NCI-H446 treated with DMSO at 0.1 percent for 48 hours (cell line): Measurements from ENCODE around the gene ADSL.

Experiments used
- DNase-seq: peaks from one replicate; lab custom pipeline; 2025; lab: John Stamatoyannopoulos, UW

ADSL gene

GRCh38 chr22:40405178-40406062 is 59.1 kb downstream of the ADSL start:
- DNase-seq, result no peak

- no peak for DNase-seq
Observed at GRCh38 chr22:40406063-40406890, 60.0 kb downstream of the ADSL start.

DNA sequence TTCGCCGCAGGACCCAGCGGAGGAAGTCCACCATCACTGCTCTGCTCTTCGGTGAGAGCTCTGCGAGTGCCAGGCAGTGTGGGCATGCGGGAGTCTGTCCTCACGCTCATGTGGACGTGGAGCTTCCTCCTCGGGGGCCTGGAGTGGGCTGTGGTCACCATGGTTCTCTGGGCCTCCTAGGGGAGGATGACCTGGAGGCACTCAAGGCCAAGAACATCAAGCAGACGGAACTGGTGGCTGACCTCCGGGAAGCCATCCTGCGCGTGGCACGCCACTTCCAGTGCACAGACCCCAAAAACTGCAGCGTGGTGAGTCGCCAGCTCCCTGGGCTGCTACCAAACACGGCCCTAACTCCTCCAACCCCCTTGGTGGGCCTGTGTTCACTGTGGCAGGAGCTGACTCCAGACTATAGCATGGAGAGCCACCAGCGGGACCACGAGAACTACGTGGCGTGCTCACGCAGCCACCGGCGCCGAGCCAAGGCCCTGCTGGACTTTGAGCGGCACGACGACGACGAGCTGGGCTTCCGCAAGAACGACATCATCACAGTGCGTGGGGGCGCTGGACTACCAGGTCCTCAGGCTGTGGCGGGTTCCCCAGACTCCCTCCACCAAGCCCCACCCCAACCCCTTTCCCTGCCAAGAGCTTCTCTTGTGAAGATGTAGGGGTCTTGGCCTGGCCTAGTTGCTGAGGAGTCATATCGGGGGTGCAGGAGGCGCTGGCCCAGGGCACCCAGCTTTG is 60.9 kb downstream of the ADSL start:
- DNase-seq, result no peak

- DNase-seq, result no peak
Observed at GRCh38 chr22:40407831-40408717, 61.8 kb downstream of the ADSL start.

DNA sequence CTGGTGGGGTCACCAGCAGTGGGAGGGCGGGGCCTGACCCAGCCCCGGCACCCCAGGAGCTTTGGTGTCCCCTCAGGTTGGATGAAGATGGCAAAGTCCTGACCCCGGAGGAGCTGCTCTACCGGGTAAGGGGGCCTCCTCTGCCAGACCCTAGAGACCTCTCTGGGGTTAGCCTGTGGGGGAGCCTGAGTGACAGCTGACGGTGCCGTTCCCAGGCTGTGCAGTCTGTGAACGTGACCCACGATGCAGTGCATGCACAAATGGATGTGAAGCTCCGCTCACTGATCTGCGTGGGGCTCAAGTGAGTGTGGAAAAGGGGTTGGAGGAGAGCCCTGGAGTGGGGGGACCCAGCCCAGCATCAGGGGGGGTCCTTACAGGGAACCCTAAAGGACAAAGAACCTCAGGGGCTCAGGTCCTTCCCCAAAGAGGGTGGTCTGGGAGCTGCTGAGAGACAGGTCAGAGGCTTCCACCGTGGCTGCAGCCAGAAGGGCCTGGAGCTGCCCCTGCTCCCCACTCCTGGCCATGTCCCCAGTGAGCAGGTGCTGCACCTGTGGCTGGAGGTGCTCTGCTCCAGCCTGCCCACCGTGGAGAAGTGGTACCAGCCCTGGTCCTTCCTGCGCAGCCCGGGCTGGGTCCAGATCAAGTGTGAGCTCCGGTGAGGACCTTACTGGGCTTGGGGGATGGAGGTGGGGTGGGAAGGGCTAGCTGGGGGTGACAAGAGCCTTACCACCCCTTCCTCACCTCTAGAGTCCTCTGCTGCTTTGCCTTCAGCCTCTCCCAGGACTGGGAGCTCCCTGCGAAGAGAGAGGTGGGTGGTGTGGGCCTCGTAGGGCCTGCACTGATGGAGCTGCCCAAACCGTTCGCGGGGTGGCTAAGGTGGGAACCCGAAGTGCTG is 62.7 kb downstream of the ADSL start:
- DNase-seq, result no peak

DNA sequence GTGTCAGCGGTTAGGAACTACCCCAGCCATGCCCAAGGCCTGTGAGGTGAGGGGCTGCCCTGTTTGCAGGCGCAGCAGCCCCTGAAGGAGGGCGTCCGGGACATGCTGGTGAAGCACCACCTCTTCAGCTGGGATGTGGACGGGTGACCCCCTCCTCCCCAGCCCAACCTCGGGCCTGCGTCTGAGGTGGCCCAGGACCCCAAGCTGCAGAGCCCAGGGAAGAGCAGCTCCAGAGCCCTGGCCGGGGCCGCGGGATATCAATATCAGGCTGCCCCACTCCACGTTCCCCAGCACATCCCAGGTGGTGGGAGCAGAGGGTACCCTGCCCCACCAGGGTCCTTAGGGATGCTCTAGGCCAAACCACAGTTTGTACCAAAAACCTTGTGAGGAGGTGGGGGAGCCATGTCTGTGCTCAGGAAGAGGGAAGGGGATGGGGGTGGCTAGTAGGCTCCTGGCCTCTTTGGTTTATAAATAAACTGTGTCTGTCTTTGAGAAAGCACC is 63.4 kb downstream of the ADSL start:
- DNase-seq, result no peak

GRCh38 chr22:40410272-40410671 is 64.0 kb downstream of the ADSL start:
- DNase-seq, result no peak

- no peak for DNase-seq
Observed at GRCh38 chr22:40410731-40411505, 64.6 kb downstream of the ADSL start.

GRCh38 chr22:40411506-40411861 is 65.2 kb downstream of the ADSL start:
- DNase-seq, result no peak

DNA sequence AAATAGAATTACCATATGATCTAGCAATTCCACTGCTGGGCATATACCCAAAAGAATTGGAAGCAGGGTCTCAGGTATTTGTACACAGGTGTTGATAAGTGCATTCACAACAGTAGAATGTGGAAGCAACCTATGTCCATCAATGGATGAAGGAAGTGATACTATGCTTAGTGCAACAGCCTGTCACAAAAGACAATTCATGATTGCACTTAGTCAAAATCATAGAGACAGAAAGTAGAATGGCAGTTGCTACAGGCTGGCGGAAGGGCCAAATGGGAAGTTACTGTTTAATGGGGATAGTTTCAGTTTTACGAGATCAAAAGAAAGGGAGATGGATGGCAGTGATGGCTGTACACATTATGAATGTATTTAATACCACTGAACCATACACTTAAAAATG is 66.1 kb downstream of the ADSL start:
- no peak for DNase-seq

- DNase-seq, result no peak
Observed at GRCh38 chr22:40413873-40414272, 67.6 kb downstream of the ADSL start.

- DNase-seq, result no peak
Observed at GRCh38 chr22:40414311-40414710, 68.0 kb downstream of the ADSL start.

DNA sequence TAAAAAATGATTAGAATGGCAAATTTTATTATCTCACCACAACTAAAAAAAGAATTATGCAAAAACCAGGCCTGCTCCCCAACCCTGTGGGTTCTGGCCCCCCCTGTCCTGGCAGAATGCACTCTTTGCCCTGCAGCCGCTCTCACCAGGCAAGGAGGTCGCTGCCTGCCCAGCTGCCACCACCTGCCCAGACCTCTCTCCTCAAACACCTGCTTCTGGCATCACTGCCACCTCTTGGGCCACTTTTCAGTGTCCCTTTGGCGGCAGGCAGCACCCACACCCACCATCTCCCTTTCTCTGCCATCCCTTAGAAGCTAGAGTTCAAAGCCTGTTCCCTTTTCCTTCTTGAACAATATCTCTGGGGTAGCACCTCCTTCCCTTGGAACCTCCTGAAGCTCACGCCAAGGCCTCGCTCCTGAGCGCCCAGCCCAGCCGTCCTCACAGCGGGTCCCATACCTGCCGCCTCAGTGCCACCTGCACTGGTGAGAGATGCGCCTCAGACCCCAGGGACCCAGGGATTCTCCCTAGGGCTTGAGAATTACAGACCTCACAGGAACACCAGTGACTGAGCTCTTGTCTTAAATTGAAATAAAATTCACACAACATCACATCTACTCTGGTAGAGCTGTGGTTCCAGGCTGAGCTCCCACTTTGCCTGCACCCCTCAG is 68.7 kb downstream of the ADSL start:
- no peak for DNase-seq

DNA sequence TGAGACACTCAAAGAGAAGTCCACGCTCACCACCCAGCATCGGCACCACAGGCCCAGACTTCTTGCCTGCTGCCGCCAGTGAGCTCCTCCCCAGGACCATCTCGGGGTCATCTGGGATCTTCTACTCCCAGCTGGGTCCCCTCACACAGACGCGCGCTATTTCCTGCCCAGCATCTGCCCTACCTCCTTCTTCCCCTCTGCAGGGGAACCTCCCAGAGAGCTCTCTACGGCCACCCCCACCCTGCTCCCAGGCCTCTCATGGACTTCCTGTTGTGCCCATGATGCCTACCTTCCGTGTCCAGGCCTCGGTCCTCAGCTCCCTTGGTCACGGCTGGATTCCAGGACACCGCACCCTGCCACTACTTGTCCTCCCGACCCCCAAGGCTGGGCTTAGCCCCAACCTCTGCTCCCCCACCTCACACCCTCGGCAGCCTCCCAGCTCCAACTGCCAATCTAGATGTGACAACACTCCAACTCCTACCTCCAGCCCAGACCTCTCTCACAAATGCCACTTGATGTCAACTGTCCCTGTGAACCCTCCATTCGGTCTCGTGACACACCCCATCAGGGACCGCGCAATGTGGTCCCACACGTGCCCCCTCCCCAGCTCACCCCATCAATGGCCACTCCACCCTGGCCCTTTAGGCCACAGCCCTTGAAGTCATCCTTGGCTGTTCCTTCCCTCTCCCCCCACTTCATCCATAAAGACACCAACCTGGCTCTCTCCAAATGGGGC is 69.4 kb downstream of the ADSL start:
- DNase-seq, result no peak

DNA sequence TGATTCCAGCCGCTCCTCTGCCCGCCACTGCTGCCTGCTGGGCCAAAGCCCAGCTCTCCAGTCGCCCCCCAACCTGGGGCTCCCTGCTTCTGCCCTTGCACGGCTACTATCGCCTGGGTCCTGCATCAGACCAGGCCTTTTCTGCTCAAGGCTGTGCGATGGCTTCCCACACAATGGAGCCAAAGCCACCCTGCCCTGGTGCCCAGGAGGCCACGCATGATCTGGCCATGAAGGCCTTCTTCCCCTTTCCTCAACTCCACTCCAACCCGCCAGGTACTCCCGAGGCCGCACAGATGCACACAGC is 69.9 kb downstream of the ADSL start:
- no peak for DNase-seq

- no peak for DNase-seq
Observed at GRCh38 chr22:40416636-40417035, 70.3 kb downstream of the ADSL start.

GRCh38 chr22:40417041-40417440 is 70.7 kb downstream of the ADSL start:
- DNase-seq, result no peak

DNA sequence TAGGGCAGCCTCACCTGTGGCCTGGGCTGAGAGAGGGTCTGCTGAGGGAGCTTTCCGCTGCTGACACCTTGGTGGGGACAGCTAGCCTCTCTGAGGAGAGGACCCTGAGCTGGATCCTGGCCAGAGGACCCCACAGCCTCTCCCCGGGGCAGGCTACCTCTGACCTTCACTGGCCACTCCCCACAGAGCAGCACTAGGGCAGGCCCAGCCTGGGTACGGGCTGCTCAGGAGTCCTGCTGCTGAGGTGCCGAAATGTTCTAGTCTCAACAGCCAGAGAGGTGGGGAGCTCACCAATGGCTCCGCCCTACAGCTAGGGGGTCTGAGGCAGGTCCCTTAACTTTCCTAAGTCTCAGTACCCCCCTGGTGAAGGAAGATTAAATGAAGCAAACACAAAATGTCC is 71.6 kb downstream of the ADSL start:
- no peak for DNase-seq
